ENCODE results near the gene MRPL32.
A peak's percentile ranks its signal among the peaks of the same experiment; 100 is the strongest.
"Not testable (repeated sequence)": the region's sequence is repeated elsewhere in the genome, so short reads cannot be mapped to it uniquely, and the experiment has no call there.

MRPL32 gene

GRCh38 chr7:42931834-42932651 lies at the start of gene MRPL32, which contains the start of gene PSMA2:
MRPL32 (plus strand) TSS chr7:42932376; CDS start chr7:42932387, 11 bp downstream.
PSMA2 (minus strand) TSS chr7:42932174; CDS start chr7:42932158, 16 bp downstream.
- DNase-seq, result peak; percentile 97

- no peak for DNase-seq
These were observed 48.2 kb upstream of the MRPL32 start for GRCh38 chr7:42883950-42884349.

- DNase-seq, result not testable (repeated sequence)
These were observed 47.0 kb upstream of the MRPL32 start for GRCh38 chr7:42885183-42885582.

- DNase-seq, result no peak
These were observed 46.0 kb upstream of the MRPL32 start for GRCh38 chr7:42886129-42886528.

- no peak for DNase-seq
These were observed 45.2 kb upstream of the MRPL32 start for GRCh38 chr7:42886893-42887505.

GRCh38 chr7:42893346-42894240 lies 38.6 kb upstream of the MRPL32 start:
- DNase-seq, result no peak

- no peak for DNase-seq
These were observed 31.3 kb upstream of the MRPL32 start for GRCh38 chr7:42900842-42901241.

- DNase-seq, result no peak
These were observed 29.8 kb upstream of the MRPL32 start for GRCh38 chr7:42902331-42902730.

GRCh38 chr7:42906181-42906580 lies 26.0 kb upstream of the MRPL32 start:
- DNase-seq, result no peak

- no peak for DNase-seq
These were observed 24.9 kb upstream of the MRPL32 start for GRCh38 chr7:42907316-42907715.

GRCh38 chr7:42910306-42910705 lies 21.9 kb upstream of the MRPL32 start:
- DNase-seq, result no peak

GRCh38 chr7:42911454-42912447 lies 20.4 kb upstream of the MRPL32 start, which contains the start of gene C7orf25:
C7orf25 (minus strand) TSS chr7:42912070; CDS start chr7:42910900, 1,170 bp downstream.
- DNase-seq, result peak; percentile 97

- no peak for DNase-seq
These were observed 18.6 kb upstream of the MRPL32 start for GRCh38 chr7:42913591-42913990.

GRCh38 chr7:42914009-42914408 lies 18.2 kb upstream of the MRPL32 start:
- DNase-seq, result no peak

GRCh38 chr7:42914421-42915045 lies 17.6 kb upstream of the MRPL32 start:
- DNase-seq, result no peak

GRCh38 chr7:42915356-42915755 lies 16.8 kb upstream of the MRPL32 start:
- DNase-seq, result no peak

- no peak for DNase-seq
These were observed 10.0 kb upstream of the MRPL32 start for GRCh38 chr7:42922017-42922753.

- DNase-seq, result no peak
These were observed 7.8 kb upstream of the MRPL32 start for GRCh38 chr7:42924223-42924838.

GRCh38 chr7:42925630-42926029 lies 6.5 kb upstream of the MRPL32 start:
- DNase-seq, result no peak

GRCh38 chr7:42926204-42926603 lies 6.0 kb upstream of the MRPL32 start:
- DNase-seq, result no peak
